GM12878 (cell line): ENCODE results near the gene CACNA1B. TPM values are rescaled to one million over a fixed set of nuclear protein-coding genes. Genes with fewer than 3 reads are reported as not detected.

ENCODE experiments used
- ATAC-seq: fragments of 200-7000 bp; cut with Tn5 transposase; 3 replicates; pipeline ENCODE4 v1.9.1; 2020; ENCODE audit warnings: mild to moderate bottlenecking, moderate library complexity
- BruUV-seq: library from RNA; stranded (reverse); fragments of 400-500 nt; replicated peaks from 2 replicates; lab custom pipeline; 2021; lab: Mats Ljungman, UMichigan
- CTCF ChIA-PET: fragments of 300-600 bp; sonication (Branson Sonifier 250); formaldehyde crosslinking; extraction: SDS; loops from one replicate; lab custom pipeline; 2021; ENCODE audit warnings: inconsistent platforms; lab: Yijun Ruan, JAX
- POLR2A ChIA-PET: fragments of 350-600 bp; formaldehyde crosslinking; extraction: SDS; loops from one replicate; lab custom pipeline; 2021; ENCODE audit warnings: inconsistent platforms; lab: Charles Lee
- RAD21 ChIA-PET: fragments of 300-600 bp; sonication (Branson Sonifier 250); formaldehyde crosslinking; loops from one replicate; lab custom pipeline; 2023; ENCODE audit warnings: antibody characterized with exemption; ENCODE audit not compliant: unreplicated experiment; lab: Charles Lee
- SMC1A ChIA-PET: fragments of 300-600 bp; sonication (Branson Sonifier 250); formaldehyde crosslinking; loops from one replicate; lab custom pipeline; 2023; ENCODE audit not compliant: unreplicated experiment, uncharacterized antibody; lab: Charles Lee
- DNase-seq: peaks from one replicate; pipeline ENCODE4 v3.0.0-alpha.2; 2011; ENCODE audit warnings: low read depth, low spot score
- FAIRE-seq: peaks from 3 replicates; lab custom pipeline; 2011; peaks lifted over from hg19 to GRCh38; lab: Jason Lieb, UNC
- H2AFZ ChIP-seq: 2 replicates; pipeline ENCODE4 v1.6.0; 2011; ENCODE audit warnings: low read depth, low read length, control low read depth; ENCODE audit not compliant: control insufficient read depth
- H3K27ac ChIP-seq: 2 replicates; pipeline ENCODE4 v1.5.1; 2011; ENCODE audit warnings: control low read depth; ENCODE audit not compliant: control insufficient read depth, insufficient read depth
- H3K27me3 ChIP-seq, 2 experiments: replicated peaks in 1 of 2; 2 replicates each; pipeline versions ENCODE4 v1.6.0 to v1.6.1; 2011; ENCODE audit warnings: low read length in 1 of 2; ENCODE audit not compliant: control insufficient read depth in 2 of 2, insufficient read depth in 2 of 2
- H3K36me3 ChIP-seq, 2 experiments: 2 replicates each; pipeline ENCODE4 v1.5.1; 2011; ENCODE audit warnings: low read length in 1 of 2; ENCODE audit not compliant: control insufficient read depth in 2 of 2, insufficient read depth in 2 of 2
- H3K4me1 ChIP-seq: 2 replicates; pipeline ENCODE4 v1.6.1; 2011; ENCODE audit warnings: mild to moderate bottlenecking, low read length, moderate library complexity, mixed read lengths; ENCODE audit not compliant: control insufficient read depth, insufficient read depth
- H3K4me2 ChIP-seq: 2 replicates; pipeline ENCODE4 v1.6.0; 2011; ENCODE audit warnings: control low read depth; ENCODE audit not compliant: control insufficient read depth, insufficient read depth
- H3K4me3 ChIP-seq: fragments of 200-600 bp; sonication (generic); 2 replicates; pipeline ENCODE4 v1.5.1; 2016
- H3K79me2 ChIP-seq: 2 replicates; pipeline ENCODE4 v1.6.0; 2011; ENCODE audit warnings: low read length; ENCODE audit not compliant: control insufficient read depth, insufficient read depth
- H3K9ac ChIP-seq: 2 replicates; pipeline ENCODE4 v1.8.0; 2011; ENCODE audit warnings: low read length, control low read depth, mixed read lengths; ENCODE audit not compliant: control insufficient read depth, insufficient read depth
- H3K9me3 ChIP-seq: replicated peaks from 3 replicates; pipeline ENCODE4 v1.5.1; 2011; ENCODE audit warnings: mild to moderate bottlenecking, low read length; ENCODE audit not compliant: control insufficient read depth, insufficient read depth
- H4K20me1 ChIP-seq: 2 replicates; pipeline ENCODE4 v1.6.0; 2011; ENCODE audit not compliant: control insufficient read depth, insufficient read depth
- ASH2L ChIP-seq: fragments of 300-600, 200-600 bp; sonication (generic); IDR thresholded peaks from 2 replicates; pipeline ENCODE4 v1.6.1; 2017; ENCODE audit warnings: low read depth, mild to moderate bottlenecking, borderline replicate concordance
- CHD2 ChIP-seq: IDR thresholded peaks from 2 replicates; pipeline ENCODE4 v1.6.1; 2011; ENCODE audit warnings: low read depth, low read length, improper control_type of control experiment, borderline replicate concordance
- FOXM1 ChIP-seq: IDR thresholded peaks from 2 replicates; pipeline ENCODE4 v1.6.1; 2012; ENCODE audit warnings: low read depth, mild to moderate bottlenecking, inconsistent platforms, low read length, moderate library complexity
- NFIC ChIP-seq: IDR thresholded peaks from 2 replicates; pipeline ENCODE4 v1.6.1; 2012; ENCODE audit warnings: low read depth, mild to moderate bottlenecking, inconsistent platforms, low read length, moderate library complexity
- PML ChIP-seq: IDR thresholded peaks from 2 replicates; pipeline ENCODE4 v1.6.1; 2012; ENCODE audit warnings: low read length, inconsistent platforms
- POLR2A ChIP-seq: IDR thresholded peaks from 2 replicates; pipeline ENCODE4 v1.6.1; 2011; ENCODE audit warnings: low read depth, mild to moderate bottlenecking, low read length
- POLR2AphosphoS2 ChIP-seq: IDR thresholded peaks from 2 replicates; pipeline ENCODE4 v1.6.1; 2011; ENCODE audit warnings: low read depth, mild to moderate bottlenecking, low read length, improper control_type of control experiment, moderate library complexity
- RELA ChIP-seq: fragments of 450-650 bp; IDR thresholded peaks from 2 replicates; pipeline ENCODE4 v1.8.0; 2014; ENCODE audit warnings: borderline replicate concordance; ENCODE audit not compliant: partially characterized antibody
- SP1 ChIP-seq: IDR thresholded peaks from one replicate; pipeline ENCODE4 v1.6.1; 2011; ENCODE audit warnings: low read depth, low read length
- STAT1 ChIP-seq: fragments of 450-650 bp; conservative IDR thresholded peaks from 2 replicates; pipeline ENCODE4 v1.6.1; 2014; ENCODE audit warnings: antibody characterized with exemption, mild to moderate bottlenecking
- TBL1XR1 ChIP-seq: IDR thresholded peaks from 2 replicates; pipeline ENCODE4 v1.6.1; 2012; ENCODE audit warnings: low read depth, low read length, improper control_type of control experiment
- YBX1 ChIP-seq: fragments of 450-650 bp; IDR thresholded peaks from 2 replicates; pipeline ENCODE4 v1.6.1; 2016; ENCODE audit warnings: antibody characterized with exemption
- WGBS: methylation state at CpG from one replicate; pipeline ENCODE4 v1.1.6; 2016; ENCODE audit warnings: low lambda C conversion rate; ENCODE audit not compliant: insufficient replicate concordance, insufficient coverage; ENCODE audit errors: missing lambda C conversion rate; 5-methylcytosine and 5-hydroxymethylcytosine counted together
- in situ Hi-C: fragments of 300-500 bp; cut with MboI; formaldehyde crosslinking; loops from 9 replicates; pipeline ENCODE4 v1.14.3; 2018; ENCODE audit warnings: mixed read lengths
- intact Hi-C: fragments of 100-400 bp; cut with micrococcal nuclease; formaldehyde crosslinking; loops from one replicate; pipeline ENCODE4 v1.14.2; 2022; ENCODE audit not compliant: unreplicated experiment
- polyA plus RNA-seq, 11 experiments: library from polyadenylated mRNA; depleted of rRNA in 4 of 11; unstranded in 6 of 11; stranded (reverse) in 5 of 11; fragments of >200 nt; fragmentation: Nextera tagmentation in 4 of 11; fragmentation: Illumina TruSeq in 1 of 11; extraction: Ambion mirVana in 4 of 11; extraction: Trizol in 1 of 11; gene quantifications; 1 replicate in 1 of 11; 2 replicates in 10 of 11; pipeline versions ENCODE4 v1.2.1 to v1.2.3, GENCODE V29; 2011 to 2016; ENCODE audit warnings: inconsistent platforms in 2 of 11, missing spikeins in 2 of 11, low read depth in 1 of 11
- total RNA-seq, 4 experiments: library from RNA; depleted of rRNA in 3 of 4; stranded (reverse); fragments of >200 nt in 3 of 4; fragmentation: Illumina TruSeq in 1 of 4; extraction: Trizol in 1 of 4; gene quantifications; 2 replicates each; pipeline versions ENCODE4 v1.2.1 to v1.2.3, GENCODE V29; 2013 to 2021
- TF ChIP-seq, protein P1 (sequence below): IDR thresholded peaks from 2 replicates; pipeline ENCODE4 v1.6.1; 2011; ENCODE audit warnings: mild to moderate bottlenecking, low read depth, low read length, moderate library complexity; ENCODE audit not compliant: insufficient replicate concordance

CACNA1B gene
- total and polyA plus RNA-seq, 10 of the 15 experiments (the other 5 are each of a cell fraction or from before 2014, with no cell fraction given): 0.01 to 0.03 (median 0.01) TPM; not detected in 7

DNA sequence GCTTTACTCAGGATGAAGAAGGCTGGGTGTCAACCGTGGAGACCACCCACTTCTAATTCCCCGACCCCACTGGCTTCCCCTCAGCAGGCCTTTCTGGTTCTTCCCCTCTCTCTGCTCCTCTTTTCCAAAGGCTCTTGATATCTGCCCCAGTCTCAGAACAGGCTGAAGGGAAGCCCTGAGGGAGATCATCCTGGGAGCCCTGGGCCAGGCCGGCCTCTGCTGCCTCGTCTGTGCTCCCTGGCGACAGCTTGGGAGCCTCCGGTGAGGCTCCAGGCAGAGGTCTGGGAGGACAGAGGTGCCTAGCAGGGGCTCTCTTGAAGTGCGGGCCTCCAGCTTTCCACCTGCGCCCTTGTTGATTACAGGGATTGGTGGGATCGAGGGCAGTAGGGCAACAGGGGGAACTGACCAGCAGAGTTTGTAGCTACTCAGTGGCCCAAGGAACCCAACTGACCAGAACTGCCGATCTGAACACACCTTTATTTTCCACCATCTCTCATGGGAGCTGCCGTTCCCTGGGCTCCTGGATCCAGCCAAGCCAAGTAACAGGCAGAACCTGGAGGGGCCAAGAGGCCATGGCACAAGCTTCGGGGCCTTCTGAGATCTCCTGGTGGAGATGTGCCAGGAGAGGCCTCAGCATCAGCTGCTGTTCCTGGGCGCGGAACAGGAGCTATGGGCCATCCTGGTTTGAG is 198.5 kb downstream of the CACNA1B start:
- Histone ChIP-seq H2AFZ (no peak overlapping the region), H3K27me3 (no peaks in the 10 kb centered on the region), H3K4me2 (no peak overlapping the region), H3K4me1 (no peaks in the 10 kb centered on the region), H3K27ac (no peak overlapping the region), H3K79me2 (no peaks in the 10 kb centered on the region), H3K36me3 (no peaks in the 10 kb centered on the region), H3K4me3 (no peak overlapping the region), H3K9me3 (no peaks in the 10 kb centered on the region), H4K20me1 (no peaks in the 10 kb centered on the region)
- ATAC-seq: no peak
- BruUV-seq: no TSS peak
- intact Hi-C loops: no loop called here
- in situ Hi-C loops: no loop called here
- CTCF ChIA-PET: no interaction called here
- DNase-seq: no peak
- RAD21 ChIA-PET: no interaction called here
- 36% methylated on average over 14 of the region's 14 CpGs for WGBS
- POLR2A ChIA-PET: no interaction called here
- TF ChIP-seq SP1 (no peak), PML (no peak), FOXM1 (no peak)
- TF ChIP-seq, all 136 proteins: peak for 0
- SMC1A ChIA-PET: no interaction called here
- H3K9ac ChIP-seq: no peak overlapping the region
- FAIRE-seq: no peak

DNA sequence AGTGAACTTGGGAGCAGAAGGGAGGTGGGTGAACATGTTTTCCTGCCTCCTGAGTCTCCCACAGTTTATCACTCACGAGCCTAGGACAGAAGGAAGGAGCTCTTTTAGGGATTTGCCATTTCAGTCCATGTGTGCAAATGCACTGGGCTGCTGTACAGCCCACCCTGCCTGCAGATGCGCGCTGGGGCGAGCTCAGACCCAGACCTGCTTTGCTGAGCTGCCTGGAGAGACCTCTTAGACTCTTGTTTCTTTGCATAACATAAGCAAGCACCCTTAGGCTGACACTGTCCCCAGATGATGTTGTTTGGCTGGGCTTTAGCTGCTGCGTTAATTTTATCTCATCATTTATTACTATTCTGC is 199.0 kb downstream of the CACNA1B start:
- Histone ChIP-seq H3K4me3 (no peak overlapping the region), H3K4me1 (no peaks in the 10 kb centered on the region), H3K27me3 (no peaks in the 10 kb centered on the region), H3K4me2 (no peak overlapping the region), H4K20me1 (no peaks in the 10 kb centered on the region), H3K79me2 (no peaks in the 10 kb centered on the region), H3K36me3 (no peaks in the 10 kb centered on the region), H3K9ac (no peak overlapping the region), H3K27ac (no peak overlapping the region), H3K9me3 (no peaks in the 10 kb centered on the region), H2AFZ (no peak overlapping the region)
- in situ Hi-C loops (no loop called here), intact Hi-C loops (no loop called here)
- no TSS peak for BruUV-seq
- TF ChIP-seq SP1: no peak
- no peak for TF ChIP-seq NFIC
- TF ChIP-seq, protein P1, sequence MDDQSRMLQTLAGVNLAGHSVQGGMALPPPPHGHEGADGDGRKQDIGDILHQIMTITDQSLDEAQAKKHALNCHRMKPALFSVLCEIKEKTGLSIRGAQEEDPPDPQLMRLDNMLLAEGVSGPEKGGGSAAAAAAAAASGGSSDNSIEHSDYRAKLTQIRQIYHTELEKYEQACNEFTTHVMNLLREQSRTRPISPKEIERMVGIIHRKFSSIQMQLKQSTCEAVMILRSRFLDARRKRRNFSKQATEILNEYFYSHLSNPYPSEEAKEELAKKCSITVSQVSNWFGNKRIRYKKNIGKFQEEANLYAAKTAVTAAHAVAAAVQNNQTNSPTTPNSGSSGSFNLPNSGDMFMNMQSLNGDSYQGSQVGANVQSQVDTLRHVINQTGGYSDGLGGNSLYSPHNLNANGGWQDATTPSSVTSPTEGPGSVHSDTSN: no peak
- no peak for TF ChIP-seq TBL1XR1
- no peak for TF ChIP-seq RELA
- no peak for TF ChIP-seq POLR2AphosphoS2
- TF ChIP-seq ASH2L: no peak
- TF ChIP-seq YBX1: no peak
- no peak for TF ChIP-seq STAT1
- no peak for TF ChIP-seq POLR2A
- no peak for TF ChIP-seq CHD2
- ATAC-seq (no peak), FAIRE-seq (no peak), DNase-seq (no peak)
- RAD21 ChIA-PET: no interaction called here
- WGBS: 53% methylated on average over 5 of the region's 5 CpGs
- CTCF ChIA-PET: no interaction called here
- POLR2A ChIA-PET: no interaction called here
- SMC1A ChIA-PET: no interaction called here
